ENCODE results near the gene PCLO.

The PCLO gene

DNA sequence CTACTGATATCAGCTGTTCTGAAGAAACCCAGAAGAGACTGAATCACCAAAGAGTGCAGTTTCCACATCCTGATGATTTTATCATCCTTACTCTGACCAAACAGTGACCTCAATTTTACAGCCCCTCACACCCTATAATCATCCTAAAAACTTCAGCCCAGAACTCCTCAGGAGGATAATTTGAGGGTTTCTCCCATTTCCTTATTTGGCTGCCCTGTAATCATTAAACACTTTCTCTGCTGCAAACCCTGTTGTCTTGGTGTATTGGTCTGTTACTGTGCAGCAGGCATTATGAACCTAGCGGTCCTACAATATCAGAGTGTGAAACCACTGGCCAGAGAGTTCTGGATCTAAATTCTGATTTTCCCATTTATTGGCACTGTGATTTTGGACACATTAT lies 141.7 kb downstream of the PCLO start:
- no peak for DNase-seq (ENCODE audit: extremely low read depth, low read depth)
- TF ChIP-seq, protein P1, sequence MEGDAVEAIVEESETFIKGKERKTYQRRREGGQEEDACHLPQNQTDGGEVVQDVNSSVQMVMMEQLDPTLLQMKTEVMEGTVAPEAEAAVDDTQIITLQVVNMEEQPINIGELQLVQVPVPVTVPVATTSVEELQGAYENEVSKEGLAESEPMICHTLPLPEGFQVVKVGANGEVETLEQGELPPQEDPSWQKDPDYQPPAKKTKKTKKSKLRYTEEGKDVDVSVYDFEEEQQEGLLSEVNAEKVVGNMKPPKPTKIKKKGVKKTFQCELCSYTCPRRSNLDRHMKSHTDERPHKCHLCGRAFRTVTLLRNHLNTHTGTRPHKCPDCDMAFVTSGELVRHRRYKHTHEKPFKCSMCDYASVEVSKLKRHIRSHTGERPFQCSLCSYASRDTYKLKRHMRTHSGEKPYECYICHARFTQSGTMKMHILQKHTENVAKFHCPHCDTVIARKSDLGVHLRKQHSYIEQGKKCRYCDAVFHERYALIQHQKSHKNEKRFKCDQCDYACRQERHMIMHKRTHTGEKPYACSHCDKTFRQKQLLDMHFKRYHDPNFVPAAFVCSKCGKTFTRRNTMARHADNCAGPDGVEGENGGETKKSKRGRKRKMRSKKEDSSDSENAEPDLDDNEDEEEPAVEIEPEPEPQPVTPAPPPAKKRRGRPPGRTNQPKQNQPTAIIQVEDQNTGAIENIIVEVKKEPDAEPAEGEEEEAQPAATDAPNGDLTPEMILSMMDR (IDR thresholded peaks at IDR 0.05; ENCODE audit: low read depth, low read length): no peak

DNA sequence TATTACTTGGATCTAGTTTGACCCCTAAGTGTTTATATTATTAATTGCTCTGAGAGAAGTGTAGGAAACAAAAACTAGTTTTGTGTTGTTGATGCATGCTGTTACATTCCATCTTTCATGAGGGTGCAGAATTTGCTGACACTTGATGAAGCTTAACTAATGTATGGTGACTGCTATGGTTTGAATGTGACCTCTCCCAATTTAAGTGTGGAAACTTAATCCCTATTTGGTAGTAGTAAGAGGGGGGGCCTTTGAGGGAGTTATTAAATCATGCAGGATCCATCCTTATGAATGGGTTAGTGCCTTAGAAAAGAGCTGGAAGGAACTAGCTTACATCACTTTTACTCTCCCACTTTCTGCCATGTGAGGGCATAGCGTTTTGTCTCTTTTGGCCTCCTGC lies 142.5 kb downstream of the PCLO start:
- TF ChIP-seq, protein P1 (IDR thresholded peaks at IDR 0.05; ENCODE audit: low read depth, low read length): no peak
- DNase-seq (ENCODE audit: extremely low read depth, low read depth): no peak

DNA sequence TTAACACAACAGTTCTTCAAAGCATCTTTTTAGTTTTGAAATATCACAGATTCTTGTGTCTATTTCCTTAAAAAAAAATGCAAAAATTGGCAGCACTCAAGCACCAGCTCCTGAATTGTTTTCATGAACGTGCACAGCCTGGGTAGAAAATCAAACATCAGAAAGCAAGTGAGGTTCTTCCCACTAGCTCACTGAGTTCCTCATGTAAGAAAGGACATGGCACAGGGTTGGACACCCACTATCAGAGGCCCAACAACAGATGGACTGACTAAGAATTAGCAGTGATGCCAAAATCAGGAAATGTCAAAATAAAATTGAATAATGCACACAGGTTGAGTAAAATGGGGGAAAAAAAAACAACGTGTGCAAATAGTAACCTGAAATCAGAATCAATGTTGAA lies 146.8 kb downstream of the PCLO start:
- DNase-seq (ENCODE audit: extremely low read depth, low read depth): no peak
- TF ChIP-seq, protein P1 (IDR thresholded peaks at IDR 0.05; ENCODE audit: low read depth, low read length): no peak

DNA sequence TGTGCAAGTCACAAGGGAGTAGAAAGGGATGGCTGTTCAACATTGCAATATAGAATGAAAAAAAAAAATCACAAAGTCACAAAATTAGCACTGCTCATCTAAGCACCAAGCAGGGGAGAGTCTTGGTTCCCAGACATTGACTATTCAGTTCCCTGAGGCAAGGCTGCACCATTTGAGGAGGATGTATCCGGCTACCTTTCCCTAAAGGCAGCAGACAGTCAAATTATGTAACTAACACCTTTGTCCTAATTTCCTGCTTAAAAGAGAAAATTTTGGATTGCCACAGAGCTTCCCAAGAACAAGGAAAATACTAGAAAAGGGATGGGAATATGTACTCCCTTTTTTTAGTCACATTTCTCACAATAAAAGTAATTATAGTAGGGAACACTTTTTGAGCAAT lies 148.1 kb downstream of the PCLO start:
- TF ChIP-seq, protein P1 (IDR thresholded peaks at IDR 0.05; ENCODE audit: low read depth, low read length): no peak
- DNase-seq (ENCODE audit: extremely low read depth, low read depth): no peak

DNA sequence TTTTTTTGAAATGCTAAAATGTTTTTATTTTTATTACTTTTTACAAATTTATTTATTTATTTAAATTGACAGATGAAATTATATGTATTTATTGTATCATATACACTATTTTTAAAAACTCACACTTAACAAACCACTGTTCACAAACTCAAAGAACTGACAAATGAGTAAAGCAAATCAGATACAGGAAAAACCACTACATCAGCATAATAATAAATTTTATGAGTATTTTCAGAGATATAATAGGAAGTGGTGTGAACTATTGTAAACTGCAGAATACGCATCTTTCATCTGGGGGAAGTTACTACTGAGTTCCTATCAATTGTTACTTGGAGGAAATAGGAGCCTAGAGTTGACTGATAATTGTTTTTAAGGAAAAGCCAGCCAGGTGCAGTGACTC lies 150.7 kb downstream of the PCLO start:
- DNase-seq (ENCODE audit: extremely low read depth, low read depth): no peak
- TF ChIP-seq, protein P1 (IDR thresholded peaks at IDR 0.05; ENCODE audit: low read depth, low read length): no peak

DNA sequence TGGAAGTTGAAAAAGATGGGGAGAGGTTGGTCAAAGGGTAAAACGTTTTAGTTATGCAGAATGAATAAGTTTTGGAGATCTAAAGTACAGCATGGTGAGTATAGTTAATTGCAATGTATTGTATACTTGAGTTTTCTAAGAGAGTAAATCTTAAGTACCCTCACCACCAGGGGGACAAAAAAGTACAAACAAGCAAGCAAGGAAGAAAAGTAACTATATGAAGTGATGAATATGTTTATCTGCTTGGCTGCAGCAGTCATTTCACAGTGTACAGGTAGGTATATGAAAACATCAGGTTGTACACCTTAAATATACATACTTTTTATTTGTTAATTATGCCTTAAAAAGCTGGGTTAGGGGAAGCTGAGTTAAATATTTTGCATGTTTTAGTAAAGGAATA lies 157.3 kb downstream of the PCLO start:
- no peak for DNase-seq (ENCODE audit: extremely low read depth, low read depth)
- TF ChIP-seq, protein P1 (IDR thresholded peaks at IDR 0.05; ENCODE audit: low read depth, low read length): no peak

DNA sequence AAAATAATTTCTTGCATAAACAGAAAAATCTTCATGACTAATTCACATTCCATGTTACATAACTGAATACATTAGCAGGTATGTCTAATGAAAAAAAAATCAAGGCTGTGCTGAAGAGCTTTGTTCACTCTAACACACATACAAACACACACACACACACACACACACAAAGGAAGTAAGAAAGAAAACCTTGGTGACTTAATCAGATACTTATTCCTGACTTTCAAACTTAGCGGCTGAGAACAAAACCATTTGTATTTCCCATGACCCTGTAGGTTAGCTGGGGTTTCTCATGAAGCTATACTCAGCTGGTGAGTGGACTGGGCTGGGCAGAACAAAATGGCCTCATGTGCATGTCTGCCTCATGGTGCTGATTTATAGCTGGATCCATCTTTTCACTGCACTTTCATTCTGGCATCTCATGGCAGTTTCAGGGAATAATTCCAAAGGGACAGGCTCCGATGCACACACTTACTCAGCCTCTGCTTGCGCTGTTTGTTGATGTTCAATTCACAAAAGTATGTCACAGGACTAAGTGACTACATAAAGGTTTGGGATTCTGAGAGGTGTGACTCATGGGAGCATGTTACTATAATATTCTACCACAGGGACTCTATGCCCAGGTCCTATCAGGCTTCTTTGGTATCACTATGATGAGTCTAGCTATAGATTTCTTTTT lies 161.2 kb downstream of the PCLO start:
- TF ChIP-seq, protein P1 (IDR thresholded peaks at IDR 0.05; ENCODE audit: low read depth, low read length): no peak
- DNase-seq (ENCODE audit: extremely low read depth, low read depth): no peak

Measured in AG09319 (cell line).